SK-N-SH (cell line): ENCODE data around the gene DERA. TPM values are rescaled to one million over a fixed set of nuclear protein-coding genes. Genes with fewer than 3 reads are reported as not detected.
"Not testable (repeated sequence)": the region's sequence is repeated elsewhere in the genome, so short reads cannot be mapped to it uniquely, and the experiment has no call there.

ENCODE experiments used
- CTCF ChIA-PET: fragments of 300-600, 350-600 bp; formaldehyde crosslinking; extraction: SDS; loops from one replicate; lab custom pipeline; 2021; lab: Yijun Ruan, JAX
- POLR2A ChIA-PET: fragments of 350-600 bp; sonication (Branson Sonifier 250); formaldehyde crosslinking; extraction: SDS; loops from one replicate; lab custom pipeline; 2020; ENCODE audit warnings: antibody characterized with exemption, inconsistent platforms; lab: Yijun Ruan, JAX
- DNase-seq: peaks from one replicate; pipeline ENCODE4 v3.0.0; 2012
- H2AFZ ChIP-seq: fragments of 200-600 bp; sonication (generic); 2 replicates; pipeline ENCODE4 v1.8.1; 2016; ENCODE audit warnings: antibody characterized with exemption, mild to moderate bottlenecking, low read depth
- H3F3A ChIP-seq: fragments of 200-600 bp; sonication (generic); replicated peaks from 2 replicates; pipeline ENCODE3; 2016; ENCODE audit warnings: antibody characterized with exemption, mild to moderate bottlenecking; ENCODE audit not compliant: insufficient read depth
- H3K27ac ChIP-seq, 2 experiments: fragments of 200-500 bp in 1 of 2; fragments of 200-600 bp in 1 of 2; sonication (Bioruptor generic) in 1 of 2; sonication (generic), shearing (Covaris generic) in 1 of 2; 2 replicates each; pipeline versions ENCODE4 v1.5.1 to v1.6.1; 2014 to 2016; ENCODE audit warnings: low read depth in 2 of 2, inconsistent platforms in 1 of 2, low read length in 1 of 2, mild to moderate bottlenecking in 1 of 2, mixed read lengths in 1 of 2
- H3K27me3 ChIP-seq: fragments of 200-600 bp; sonication (generic), shearing (Covaris generic); 2 replicates; pipeline ENCODE4 v1.6.1; 2016; ENCODE audit warnings: mixed run types; ENCODE audit not compliant: insufficient read depth
- H3K36me3 ChIP-seq, 2 experiments: fragments of 200-500 bp in 1 of 2; fragments of 200-600 bp in 1 of 2; sonication (Bioruptor generic) in 1 of 2; sonication (generic) in 1 of 2; replicated peaks in 1 of 2; 2 replicates each; pipeline versions ENCODE3 to v1.5.1; 2014 to 2016; ENCODE audit warnings: low read length in 1 of 2, mild to moderate bottlenecking in 1 of 2; ENCODE audit not compliant: insufficient read depth in 2 of 2, control insufficient read depth in 1 of 2
- H3K4me1 ChIP-seq, 2 experiments: fragments of 200-500 bp in 1 of 2; fragments of 200-600 bp in 1 of 2; sonication (Bioruptor generic) in 1 of 2; sonication (generic), shearing (Covaris generic) in 1 of 2; 2 replicates each; pipeline versions ENCODE4 v1.5.1 to v1.6.1; 2014 to 2016; ENCODE audit warnings: low read depth in 1 of 2, low read length in 1 of 2, mixed run types in 1 of 2; ENCODE audit not compliant: insufficient read depth in 2 of 2, control insufficient read depth in 1 of 2
- H3K4me2 ChIP-seq: fragments of 200-600 bp; sonication (generic), shearing (Covaris generic); 2 replicates; pipeline ENCODE4 v1.6.1; 2017; ENCODE audit warnings: mixed run types
- H3K4me3 ChIP-seq, 2 experiments: fragments of 200-500 bp in 1 of 2; fragments of 200-600 bp in 1 of 2; sonication (Bioruptor generic) in 1 of 2; sonication (generic), shearing (Covaris generic) in 1 of 2; 2 replicates each; pipeline versions ENCODE4 v1.5.1 to v1.8.1; 2014 to 2016; ENCODE audit warnings: low read depth in 2 of 2, inconsistent platforms in 1 of 2, low read length in 1 of 2, mild to moderate bottlenecking in 1 of 2, mixed read lengths in 1 of 2, moderate library complexity in 1 of 2
- H3K79me2 ChIP-seq: fragments of 200-600 bp; sonication (generic); 2 replicates; pipeline ENCODE4 v1.8.1; 2017; ENCODE audit warnings: mild to moderate bottlenecking; ENCODE audit not compliant: insufficient read depth
- H3K9ac ChIP-seq: fragments of 200-600 bp; sonication (generic); 2 replicates; pipeline ENCODE4 v1.6.1; 2017; ENCODE audit warnings: mixed run types
- H3K9me2 ChIP-seq: fragments of 200-600 bp; sonication (generic); 2 replicates; pipeline ENCODE4 v1.6.1; 2017; ENCODE audit warnings: mixed run types
- H3K9me3 ChIP-seq: fragments of 200-600 bp; sonication (generic); 2 replicates; pipeline ENCODE4 v1.6.1; 2017; ENCODE audit warnings: mixed run types, mild to moderate bottlenecking, moderate library complexity
- H4K20me1 ChIP-seq: fragments of 200-600 bp; sonication (generic); 2 replicates; pipeline ENCODE4 v1.6.1; 2017; ENCODE audit warnings: mild to moderate bottlenecking, mixed run types; ENCODE audit not compliant: insufficient read depth
- ELF1 ChIP-seq: IDR thresholded peaks from 2 replicates; pipeline ENCODE4 v1.4.0; 2012
- FOXM1 ChIP-seq: IDR thresholded peaks from 2 replicates; pipeline ENCODE4 v1.4.0; 2012; ENCODE audit warnings: low read depth, mild to moderate bottlenecking
- GATA2 ChIP-seq: sonication (generic); formaldehyde crosslinking; IDR thresholded peaks from 2 replicates; pipeline ENCODE4 v1.5.0; 2020; ENCODE audit warnings: mild to moderate bottlenecking, missing genetic modification reagents
- REST ChIP-seq: IDR thresholded peaks from 2 replicates; pipeline ENCODE4 v1.6.1; 2012; ENCODE audit warnings: mild to moderate bottlenecking, low read depth, low read length, moderate library complexity
- RFX5 ChIP-seq: IDR thresholded peaks from 2 replicates; pipeline ENCODE4 v1.6.1; 2012; ENCODE audit warnings: mild to moderate bottlenecking, improper control_type of control experiment, low read length
- RXRA ChIP-seq: IDR thresholded peaks from 2 replicates; pipeline ENCODE4 v1.4.0; 2012; ENCODE audit warnings: low read depth, mild to moderate bottlenecking, borderline replicate concordance
- SIN3A ChIP-seq: IDR thresholded peaks from 2 replicates; pipeline ENCODE4 v1.6.1; 2012; ENCODE audit warnings: low read depth, mild to moderate bottlenecking, low read length, moderate library complexity, borderline replicate concordance
- SMC3 ChIP-seq: IDR thresholded peaks from 2 replicates; pipeline ENCODE4 v1.6.1; 2012; ENCODE audit warnings: low read depth, low read length, improper control_type of control experiment
- TEAD4 ChIP-seq: IDR thresholded peaks from 2 replicates; pipeline ENCODE4 v1.4.0; 2012; ENCODE audit warnings: mild to moderate bottlenecking, borderline replicate concordance; ENCODE audit not compliant: insufficient read depth
- USF2 ChIP-seq: fragments of 150-350 bp; IDR thresholded peaks from 2 replicates; pipeline ENCODE4 v1.6.1; 2017; ENCODE audit warnings: antibody characterized with exemption, low read length, low read depth, borderline replicate concordance
- ZBTB33 ChIP-seq: IDR thresholded peaks from 2 replicates; pipeline ENCODE4 v1.4.0; 2012; ENCODE audit warnings: low read depth, borderline replicate concordance
- WGBS: methylation state at CpG from one replicate; pipeline ENCODE4 v1.1.6; 2017; ENCODE audit warnings: low lambda C conversion rate; 5-methylcytosine and 5-hydroxymethylcytosine counted together
- polyA plus RNA-seq, 3 experiments: library from polyadenylated mRNA; depleted of rRNA; stranded (reverse); fragments of >200 nt; gene quantifications; 2 replicates each; pipeline ENCODE4 v1.2.3, GENCODE V29; 2012

Gene DERA
- polyA plus RNA-seq, 1 of the 3 experiments (the other 2 are of a cell fraction): 16.6 TPM

GRCh38 chr12:16012117-16012516 is 101.0 kb downstream of the DERA start:
- Histone ChIP-seq H2AFZ (no peak overlapping the region), H3K4me3 (no peak overlapping the region), H3K4me1 (no peaks in the 10 kb centered on the region; a peak in 1 of 4 replicates), H3F3A (no peaks in the 10 kb centered on the region), H3K9me2 (no peaks in the 10 kb centered on the region; the same call in 1 of the 2 replicates), H4K20me1 (no peaks in the 10 kb centered on the region), H3K27ac (no peak overlapping the region), H3K79me2 (no peaks in the 10 kb centered on the region), H3K9me3 (no peaks in the 10 kb centered on the region), H3K4me2 (no peak overlapping the region), H3K27me3 (no peaks in the 10 kb centered on the region), H3K9ac (no peak overlapping the region), H3K36me3 (peaks cover 2 to 4% of the 10 kb centered on the region in 2 experiments)
- ChIA-PET CTCF (no interaction called here), POLR2A (no interaction called here)
- TF ChIP-seq FOXM1 (no peak), RXRA (no peak), SIN3A (no peak), ELF1 (no peak), TEAD4 (no peak), USF2 (no peak), RFX5 (no peak), REST (no peak), SMC3 (no peak), ZBTB33 (no peak), GATA2 (CRISPR knock-in tag) (no peak)
- DNase-seq: no peak

DNA sequence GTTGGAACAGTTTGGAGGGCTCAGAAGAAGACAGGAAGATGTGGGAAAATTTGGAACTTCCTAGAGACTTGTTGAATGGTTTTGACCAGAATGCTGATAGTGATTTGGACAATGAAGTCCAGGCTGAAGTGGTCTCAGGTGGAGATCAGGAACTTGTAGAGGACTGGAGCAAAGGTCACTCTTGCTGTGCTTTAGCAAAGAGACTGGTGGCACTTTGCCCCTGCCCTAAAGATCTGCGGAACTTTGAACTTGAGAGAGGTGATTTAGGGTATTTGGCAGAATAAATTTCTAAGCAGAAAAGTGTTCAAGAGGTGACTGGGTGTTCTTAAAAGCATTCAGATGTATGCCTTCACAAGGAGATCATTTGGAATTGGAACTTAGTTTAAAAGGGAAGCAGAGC is 102.6 kb downstream of the DERA start:
- H2AFZ ChIP-seq, POLR2A ChIA-PET, H3K4me1 ChIP-seq, H3K4me2 ChIP-seq, H3K27me3 ChIP-seq, H3K27ac ChIP-seq, H4K20me1 ChIP-seq, H3K36me3 ChIP-seq, DNase-seq, H3F3A ChIP-seq, H3K79me2 ChIP-seq, H3K4me3 ChIP-seq, H3K9ac ChIP-seq, H3K9me3 ChIP-seq, H3K9me2 ChIP-seq, CTCF ChIA-PET: not testable (repeated sequence)
- 89% methylated on average over 1 of the region's 1 CpG for WGBS

- H3K79me2 ChIP-seq, CTCF ChIA-PET: not testable (repeated sequence)
These were observed 103.3 kb downstream of the DERA start for GRCh38 chr12:16014394-16014793.

More at GRCh38 chr12:16014394-16014793, 103.3 kb downstream of the DERA start:
- H3K9me3 ChIP-seq, DNase-seq, H3K27me3 ChIP-seq, H3K27ac ChIP-seq, H2AFZ ChIP-seq, H3K9me2 ChIP-seq, H3K4me2 ChIP-seq, H3K9ac ChIP-seq, POLR2A ChIA-PET, H3K36me3 ChIP-seq, H3F3A ChIP-seq, H4K20me1 ChIP-seq, H3K4me1 ChIP-seq, H3K4me3 ChIP-seq: not testable (repeated sequence)
- 92% methylated on average over 6 of the region's 6 CpGs for WGBS
